Esophagus muscularis mucosa (tissue), 4 donors: Measurements from ENCODE around the gene MAP3K15.

Source experiments
- EP300 ChIP-seq: sonication (generic); formaldehyde crosslinking; IDR thresholded peaks from one replicate; pipeline ENCODE4 v1.6.1; 2017; ENCODE audit warnings: antibody characterized with exemption
- POLR2A ChIP-seq: fragments of 450-650 bp; IDR thresholded peaks from one replicate; pipeline ENCODE4 v1.6.1; 2017; ENCODE audit warnings: antibody characterized with exemption, moderate library complexity, mild to moderate bottlenecking, low read depth
- POLR2AphosphoS5 ChIP-seq, 2 donors: sonication (generic); formaldehyde crosslinking; IDR thresholded peaks; one replicate each; pipeline ENCODE4 v1.6.1; 2017; ENCODE audit warnings: antibody characterized with exemption in 2 of 2
- TF ChIP-seq, protein P1 (sequence below), 3 experiments: fragments of 200-600 bp in 2 of 3; fragments of 450-650 bp in 1 of 3; sonication (generic) in 2 of 3; IDR thresholded peaks; one replicate each; pipeline ENCODE4 v1.5.1; 2017 to 2019; ENCODE audit warnings: antibody characterized with exemption in 3 of 3, mild to moderate bottlenecking in 2 of 3, moderate library complexity in 1 of 3

DNA sequence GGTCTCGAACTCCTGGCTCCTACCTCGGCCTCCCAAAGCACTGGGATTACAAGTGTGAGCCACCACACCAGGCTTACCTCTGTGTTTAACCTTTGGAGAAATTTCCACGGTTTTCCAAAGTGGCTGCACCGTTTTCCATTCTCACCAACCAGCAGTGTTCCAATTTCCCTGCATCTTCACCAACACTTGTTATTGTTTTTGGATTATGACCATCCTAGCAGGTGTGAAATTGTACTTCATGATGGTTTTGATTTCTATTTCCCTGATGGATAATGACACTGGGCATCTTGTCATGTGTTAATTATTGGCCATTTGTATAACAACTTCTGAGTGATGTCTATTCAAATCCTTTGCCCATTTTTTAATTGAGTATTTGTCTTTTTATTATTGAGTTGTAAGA lies 2.7 kb upstream of the MAP3K15 start:
- TF ChIP-seq, protein P1, sequence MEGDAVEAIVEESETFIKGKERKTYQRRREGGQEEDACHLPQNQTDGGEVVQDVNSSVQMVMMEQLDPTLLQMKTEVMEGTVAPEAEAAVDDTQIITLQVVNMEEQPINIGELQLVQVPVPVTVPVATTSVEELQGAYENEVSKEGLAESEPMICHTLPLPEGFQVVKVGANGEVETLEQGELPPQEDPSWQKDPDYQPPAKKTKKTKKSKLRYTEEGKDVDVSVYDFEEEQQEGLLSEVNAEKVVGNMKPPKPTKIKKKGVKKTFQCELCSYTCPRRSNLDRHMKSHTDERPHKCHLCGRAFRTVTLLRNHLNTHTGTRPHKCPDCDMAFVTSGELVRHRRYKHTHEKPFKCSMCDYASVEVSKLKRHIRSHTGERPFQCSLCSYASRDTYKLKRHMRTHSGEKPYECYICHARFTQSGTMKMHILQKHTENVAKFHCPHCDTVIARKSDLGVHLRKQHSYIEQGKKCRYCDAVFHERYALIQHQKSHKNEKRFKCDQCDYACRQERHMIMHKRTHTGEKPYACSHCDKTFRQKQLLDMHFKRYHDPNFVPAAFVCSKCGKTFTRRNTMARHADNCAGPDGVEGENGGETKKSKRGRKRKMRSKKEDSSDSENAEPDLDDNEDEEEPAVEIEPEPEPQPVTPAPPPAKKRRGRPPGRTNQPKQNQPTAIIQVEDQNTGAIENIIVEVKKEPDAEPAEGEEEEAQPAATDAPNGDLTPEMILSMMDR (IDR thresholded peaks at IDR 0.05): no peak
- TF ChIP-seq POLR2A: no peak
- no peak for TF ChIP-seq POLR2AphosphoS5 (IDR thresholded peaks at IDR 0.05)
- no peak for TF ChIP-seq EP300
